AG04449 (cell line): ENCODE measurements around the gene SRGAP3.

Source experiments
- CTCF ChIA-PET: fragments of 350-600 bp; formaldehyde crosslinking; extraction: SDS; loops from one replicate; lab custom pipeline; 2021; ENCODE audit warnings: antibody characterized with exemption; lab: Yijun Ruan, JAX
- POLR2A ChIA-PET: fragments of 400-600, 350-600 bp; formaldehyde crosslinking; extraction: SDS; loops from one replicate; lab custom pipeline; 2020; ENCODE audit warnings: antibody characterized with exemption, inconsistent platforms; lab: Yijun Ruan, JAX
- DNase-seq: peaks from one replicate; pipeline ENCODE4 v3.0.0-alpha.2; 2010; ENCODE audit warnings: low read depth, low spot score
- H3K4me3 ChIP-seq: 2 replicates; pipeline ENCODE4 v1.5.1; 2011; ENCODE audit warnings: low read depth, mild to moderate bottlenecking, control low read depth, low read length
- CTCF ChIP-seq: IDR thresholded peaks from one replicate; pipeline ENCODE4 v1.5.1; 2011; ENCODE audit warnings: mild to moderate bottlenecking, moderate library complexity, low read length, control low read depth, inconsistent platforms; ENCODE audit not compliant: insufficient read depth; ENCODE audit errors: missing control alignments

Gene SRGAP3

GRCh38 chr3:9250236-9250635 is 790 bp upstream of the SRGAP3 start:
- POLR2A ChIA-PET = no interaction called here
- no peak for DNase-seq
- no peak overlapping the region for H3K4me3 ChIP-seq
- no peak for TF ChIP-seq CTCF
- CTCF ChIA-PET = interaction anchor here (1.2 to 2.3 kb wide), 7 partner anchors 12 to 278 kb away, joined by 3 to 10 read pairs (median 4); no protein-coding TSS in a partner anchor

- POLR2A ChIA-PET = interaction anchor here (0.6 kb wide), 1 partner anchor 23 kb away, joined by 3 read pairs; no protein-coding TSS in a partner anchor
Observed at GRCh38 chr3:9248522-9249271, 749 bp downstream of the SRGAP3 start.

GRCh38 chr3:9247941-9248521 is 1.4 kb downstream of the SRGAP3 start:
- POLR2A ChIA-PET = no interaction called here
- no peak for TF ChIP-seq CTCF
- H3K4me3 ChIP-seq = no peak overlapping the region; the same call in 1 of the 2 replicates
- DNase-seq = no peak
- CTCF ChIA-PET = interaction anchor here (2.3 kb wide), 1 partner anchor 55 kb away, joined by 10 read pairs; no protein-coding TSS in a partner anchor

More at GRCh38 chr3:9248522-9249271, 749 bp downstream of the SRGAP3 start:
- H3K4me3 ChIP-seq = peak overlapping the region; percentile 60
- TF ChIP-seq CTCF = no peak
- no peak for DNase-seq
- CTCF ChIA-PET = interaction anchor here (0.7 to 2.3 kb wide), 8 partner anchors 10 to 277 kb away, joined by 3 to 10 read pairs (median 4); no protein-coding TSS in a partner anchor

- H3K4me3 ChIP-seq = no peak overlapping the region
- TF ChIP-seq CTCF = no peak
- no peak for DNase-seq
- CTCF ChIA-PET = no interaction called here
- POLR2A ChIA-PET = no interaction called here
Observed at GRCh38 chr3:9247361-9247940, 2.0 kb downstream of the SRGAP3 start.

GRCh38 chr3:9246189-9246588 is 3.3 kb downstream of the SRGAP3 start:
- ChIA-PET POLR2A (no interaction called here), CTCF (no interaction called here)
- no peak for DNase-seq

More at GRCh38 chr3:9246189-9246588, 3.3 kb downstream of the SRGAP3 start:
- no peak overlapping the region for H3K4me3 ChIP-seq
- TF ChIP-seq CTCF = no peak
